Measurements from ENCODE around the gene PDIA4.

The PDIA4 gene

DNA sequence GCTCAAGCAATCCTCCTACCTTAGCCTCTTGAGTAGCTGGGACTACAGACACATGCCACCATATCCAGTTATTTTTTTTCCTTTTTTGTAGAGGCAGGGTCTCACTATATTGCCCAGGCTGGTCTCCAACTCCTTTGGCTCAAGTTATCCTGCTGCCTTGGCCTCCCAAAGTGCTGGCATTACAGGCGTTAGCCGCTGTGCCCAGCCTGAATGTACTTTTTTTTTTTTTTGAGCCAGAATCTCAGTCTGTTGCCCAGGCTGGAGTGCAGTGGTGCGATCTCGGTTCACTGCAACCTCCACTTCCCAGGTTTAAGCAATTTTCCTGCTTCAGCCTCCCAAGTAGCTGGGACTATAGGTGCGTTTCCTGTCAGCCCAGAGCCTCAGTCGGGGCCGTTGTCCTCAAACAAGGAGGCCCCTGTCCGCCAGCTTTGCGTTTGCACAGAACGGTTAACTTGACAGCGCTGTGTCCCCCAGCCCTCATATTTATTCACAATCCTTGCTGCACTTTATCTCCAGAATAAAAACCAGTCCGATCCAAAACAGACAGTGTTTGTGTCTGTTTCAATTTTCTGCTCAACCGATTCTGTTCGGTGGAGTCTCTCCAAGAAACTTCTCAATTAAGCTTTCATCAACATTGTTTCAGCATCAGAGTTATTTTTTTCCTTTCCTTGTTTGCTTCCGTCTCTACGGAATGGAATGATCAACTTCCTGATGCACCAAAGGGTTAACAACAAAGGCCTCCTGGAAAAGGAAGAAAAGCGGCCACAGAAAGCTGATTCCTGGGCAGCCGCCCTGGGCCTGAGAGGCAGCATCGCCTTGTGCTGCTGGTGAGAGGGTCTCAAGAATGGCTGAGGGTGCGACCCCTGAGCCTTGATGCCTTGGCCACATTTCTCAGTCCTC, 64.5 kb downstream of the PDIA4 start:
- no peak for DNase-seq

- DNase-seq, result no peak
These were observed 65.3 kb downstream of the PDIA4 start for GRCh38 chr7:148962823-148963582.

- DNase-seq, result no peak
These were observed 65.9 kb downstream of the PDIA4 start for GRCh38 chr7:148962440-148962822.

DNA sequence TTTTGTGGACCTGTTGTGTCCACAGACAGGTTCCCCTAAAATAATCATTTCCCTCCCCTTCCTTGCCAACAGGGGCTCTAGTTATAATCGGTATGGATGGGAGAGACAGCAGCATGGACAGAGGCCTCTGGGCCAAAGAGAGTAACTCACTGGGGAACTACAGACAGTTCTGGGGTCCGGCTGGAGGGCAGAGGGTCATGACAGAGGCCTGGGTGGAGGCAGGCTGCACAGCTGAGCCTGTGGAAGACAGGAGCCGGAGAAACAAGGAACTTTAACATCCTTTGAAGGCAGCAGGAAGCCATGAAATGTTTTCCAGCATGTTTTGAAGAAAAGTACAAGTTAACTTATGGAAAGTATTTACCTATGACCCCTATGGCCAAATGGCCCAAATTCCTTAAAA, 68.6 kb downstream of the PDIA4 start:
- DNase-seq, result no peak

DNA sequence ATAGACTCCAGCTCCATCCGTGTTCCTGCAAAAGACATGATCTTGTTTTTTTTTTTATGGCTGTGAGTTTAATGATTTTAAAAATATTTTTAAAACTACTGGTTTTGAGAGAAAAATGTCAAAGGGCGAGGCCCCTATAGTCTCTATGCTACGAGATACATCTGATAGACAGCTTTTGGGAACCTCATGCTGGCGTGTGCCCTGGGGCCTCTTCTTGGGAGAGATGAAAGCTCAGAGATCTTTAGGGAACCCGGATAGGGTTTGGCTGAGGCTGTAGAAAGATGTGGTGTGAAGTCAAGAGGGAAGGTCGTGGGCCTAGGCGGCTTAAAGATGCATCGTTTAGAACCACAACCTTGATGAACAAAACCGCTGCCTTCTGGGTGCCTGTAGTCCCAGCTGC, 70.2 kb downstream of the PDIA4 start:
- no peak for DNase-seq

DNA sequence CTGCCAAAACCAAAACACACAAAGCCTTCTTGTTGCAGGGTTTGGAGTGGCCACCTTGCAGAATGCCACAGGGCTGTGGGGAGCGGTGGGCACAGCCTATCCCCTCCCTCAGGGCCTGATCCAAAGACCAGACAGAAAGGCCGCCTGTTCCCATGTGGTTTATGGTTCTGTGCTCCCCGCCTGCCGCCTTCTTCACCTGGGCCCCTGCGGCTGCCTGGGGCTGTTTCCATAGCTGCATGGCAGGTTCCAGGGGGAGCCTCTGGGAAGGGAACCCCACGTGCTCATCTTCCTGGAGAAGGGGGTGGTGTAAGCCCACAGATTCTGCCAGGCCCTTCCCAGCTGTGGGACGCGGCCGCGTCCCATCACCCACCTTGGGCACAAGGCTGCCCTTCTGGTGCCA, 73.5 kb downstream of the PDIA4 start:
- DNase-seq, result no peak

- DNase-seq, result no peak
These were observed 74.6 kb downstream of the PDIA4 start for GRCh38 chr7:148953676-148954075.

All from NCI-H1048 (cell line).